Spleen (tissue), 11 donors: ENCODE measurements around the gene ZDHHC7. TPM values are rescaled to one million over a fixed set of nuclear protein-coding genes. Genes with fewer than 3 reads are reported as not detected.
"Not testable (repeated sequence)": the region's sequence is repeated elsewhere in the genome, so short reads cannot be mapped to it uniquely, and the experiment has no call there.

ENCODE experiments used
- DNase-seq: peaks from one replicate; pipeline ENCODE4 v3.0.0-alpha.2; 2020
- H3K27ac ChIP-seq, 8 donors: fragments of 200-600 bp; sonication (generic) in 7 of 8; 1 replicate in 4 of 8; 2 replicates in 4 of 8; pipeline versions ENCODE4 v1.5.0 to v1.8.0; 2016 to 2021; ENCODE audit warnings: inconsistent platforms in 4 of 8, mild to moderate bottlenecking in 4 of 8, moderate library complexity in 1 of 8
- H3K27me3 ChIP-seq, 7 donors: fragments of 200-600 bp; sonication (generic) in 6 of 7; replicated peaks in 1 of 7; 1 replicate in 4 of 7; 2 replicates in 3 of 7; pipeline versions ENCODE4 v1.5.0 to v1.8.0; 2016 to 2021; ENCODE audit warnings: inconsistent platforms in 3 of 7, mild to moderate bottlenecking in 1 of 7
- H3K36me3 ChIP-seq, 6 donors: fragments of 200-600 bp; sonication (generic) in 5 of 6; 1 replicate in 4 of 6; 2 replicates in 2 of 6; pipeline versions ENCODE4 v1.5.0 to v1.8.0; 2016 to 2021; ENCODE audit warnings: inconsistent platforms in 2 of 6
- H3K4me1 ChIP-seq, 6 donors: fragments of 200-600 bp; sonication (generic) in 5 of 6; 1 replicate in 3 of 6; 2 replicates in 3 of 6; pipeline versions ENCODE4 v1.5.0 to v1.8.0; 2016 to 2021; ENCODE audit warnings: inconsistent platforms in 3 of 6
- H3K4me3 ChIP-seq, 8 donors: fragments of 200-600 bp; sonication (generic) in 7 of 8; 1 replicate in 4 of 8; 2 replicates in 4 of 8; pipeline versions ENCODE4 v1.5.0 to v1.8.0; 2016 to 2021; ENCODE audit warnings: inconsistent platforms in 4 of 8, mild to moderate bottlenecking in 4 of 8, moderate library complexity in 2 of 8
- H3K9me3 ChIP-seq, 8 donors: fragments of 200-600 bp; sonication (generic) in 7 of 8; 1 replicate in 4 of 8; 2 replicates in 4 of 8; pipeline versions ENCODE4 v1.5.0 to v1.8.0; 2016 to 2021; ENCODE audit warnings: inconsistent platforms in 4 of 8
- CTCF ChIP-seq, 11 experiments: fragments of 200-600 bp in 7 of 11; fragments of 450-650 bp in 4 of 11; sonication (generic) in 4 of 11; IDR thresholded peaks in 8 of 11; conservative IDR thresholded peaks in 3 of 11; 1 replicate in 7 of 11; 2 replicates in 4 of 11; pipeline versions ENCODE4 v1.4.0 to v1.8.0; 2016 to 2021; ENCODE audit warnings: antibody characterized with exemption in 11 of 11, inconsistent platforms in 4 of 11, mild to moderate bottlenecking in 1 of 11
- POLR2A ChIP-seq, 3 donors: fragments of 450-650 bp; IDR thresholded peaks; one replicate each; pipeline ENCODE4 v1.5.1; 2017; ENCODE audit warnings: antibody characterized with exemption in 3 of 3, mild to moderate bottlenecking in 1 of 3
- POLR2AphosphoS5 ChIP-seq, 3 donors: sonication (generic); formaldehyde crosslinking; IDR thresholded peaks; one replicate each; pipeline ENCODE4 v1.5.1; 2017; ENCODE audit warnings: antibody characterized with exemption in 3 of 3
- WGBS, 5 donors: extraction: QIAGEN DNeasy Blood & Tissue Kit in 3 of 5; methylation state at CpG; one replicate each; pipeline versions ENCODE4 v1.1.5 to v1.1.7; 2013 to 2018; 5-methylcytosine and 5-hydroxymethylcytosine counted together
- intact Hi-C: fragments of 100-400 bp; cut with DNase I; formaldehyde crosslinking; loops from one replicate; pipeline ENCODE4 v1.15.0; 2023; ENCODE audit warnings: low total_unique reads
- polyA plus RNA-seq, 3 donors: library from polyadenylated mRNA; stranded (reverse); fragments of 200-250 nt; gene quantifications; one replicate each; pipeline ENCODE4 v1.2.1, GENCODE V29; 2013
- total RNA-seq, 7 donors: library from RNA; depleted of rRNA in 3 of 7; stranded (reverse); fragments of >200 nt in 3 of 7; fragmentation: NEBNext Ultra II Directional in 4 of 7; extraction: Animal tissue kit (Norgen Biotek cat#: 25700) in 4 of 7; gene quantifications; one replicate each; pipeline versions ENCODE4 v1.1.0 to v1.2.1, GENCODE V29; 2016 to 2021
- donor health status: healthy with polysubstance abuse.
- donor health status: DM: no; HTN: no; CAD: no; lungs with moderate emphysema.
- donor health status: DM: no; HTN: no; CAD: no.
- donor health status: Bipolar disorder and iron deficiency.
- donor health status: healthy.
- donor health status: DM: no; HTN: no; CAD: no.
- donor health status: DM: yes; HTN: yes; CAD: no.

Gene ZDHHC7
- total and polyA plus RNA-seq, 10 donors, result 10.3 to 87.1 (median 49.4) TPM

GRCh38 chr16:85056211-85056748 lies 44.9 kb upstream of the ZDHHC7 start:
- 63 to 73% (median 65%) methylated on average over 16 of the region's 16 CpGs for WGBS, 5 donors
- no peak for DNase-seq
- H3K27me3 ChIP-seq, result no peaks in the 10 kb centered on the region
- peaks cover 0 to 21% (median 0%) of the 10 kb centered on the region in 6 donors for H3K36me3 ChIP-seq
- H3K9me3 ChIP-seq, result no peaks in the 10 kb centered on the region
- H3K4me3 ChIP-seq, result peak overlapping the region in 3 of 8 donors; percentile 7 to 61 (median 15)
- peaks cover 27 to 92% (median 43%) of the 10 kb centered on the region in 6 donors for H3K4me1 ChIP-seq
- H3K27ac ChIP-seq, result peak overlapping the region; percentile 81 to 95 (median 88)
- intact Hi-C loops, result no loop called here
- TF ChIP-seq CTCF (IDR thresholded peaks at IDR 0.05 in 8 of 11, conservative IDR thresholded peaks at IDR 0.05 in 3 of 11), result peak in 10 of 11 experiments; percentile 21 to 67 (median 38)
- TF ChIP-seq POLR2A (IDR thresholded peaks at IDR 0.05), result no peak
- TF ChIP-seq POLR2AphosphoS5 (IDR thresholded peaks at IDR 0.05), result no peak

GRCh38 chr16:85055493-85056210 lies 44.3 kb upstream of the ZDHHC7 start:
- Histone ChIP-seq H3K4me3 (peak overlapping the region in 5 of 8 donors; percentile 7 to 61 (median 21)), H3K9me3 (no peaks in the 10 kb centered on the region), H3K36me3 (peaks cover 0 to 21% (median 0%) of the 10 kb centered on the region in 6 donors), H3K27me3 (no peaks in the 10 kb centered on the region), H3K27ac (peak overlapping the region; percentile 81 to 95 (median 88)), H3K4me1 (peaks cover 27 to 92% (median 38%) of the 10 kb centered on the region in 6 donors)
- intact Hi-C loops, result no loop called here
- peak; percentile 92 for DNase-seq
- WGBS, 5 donors, result 11 to 23% (median 19%) methylated on average over 14 of the region's 14 CpGs
- TF ChIP-seq POLR2A (IDR thresholded peaks at IDR 0.05) (peak in 1 of 3 donors; percentile 39), POLR2AphosphoS5 (IDR thresholded peaks at IDR 0.05) (peak; percentile 11 to 93 (median 22)), CTCF (IDR thresholded peaks at IDR 0.05 in 8 of 11, conservative IDR thresholded peaks at IDR 0.05 in 3 of 11) (no peak)

GRCh38 chr16:85054948-85055492 lies 43.7 kb upstream of the ZDHHC7 start:
- 49 to 56% (median 53%) methylated on average over 6 of the region's 6 CpGs for WGBS, 5 donors
- Histone ChIP-seq H3K36me3 (peaks cover 0 to 21% (median 0%) of the 10 kb centered on the region in 6 donors), H3K9me3 (no peaks in the 10 kb centered on the region), H3K4me3 (peak overlapping the region in 3 of 8 donors; percentile 7 to 61 (median 15)), H3K27ac (peak overlapping the region; percentile 81 to 95 (median 88)), H3K4me1 (peaks cover 27 to 92% (median 38%) of the 10 kb centered on the region in 6 donors), H3K27me3 (no peaks in the 10 kb centered on the region)
- no peak for TF ChIP-seq CTCF (IDR thresholded peaks at IDR 0.05 in 8 of 11, conservative IDR thresholded peaks at IDR 0.05 in 3 of 11)
- intact Hi-C loops, result no loop called here
- no peak for DNase-seq

GRCh38 chr16:85054321-85054720 lies 43.0 kb upstream of the ZDHHC7 start:
- WGBS, 5 donors, result 81 to 97% (median 94%) methylated on average over 3 of the region's 3 CpGs
- H3K36me3 ChIP-seq, result peaks cover 0 to 21% (median 0%) of the 10 kb centered on the region in 6 donors
- peak overlapping the region in 1 of 8 donors; percentile 61 for H3K4me3 ChIP-seq
- peak overlapping the region in 6 of 8 donors; percentile 87 to 95 (median 90) for H3K27ac ChIP-seq
- DNase-seq, H3K27me3 ChIP-seq, intact Hi-C loops, H3K9me3 ChIP-seq: not testable (repeated sequence)
- H3K4me1 ChIP-seq, result peaks cover 27 to 87% (median 38%) of the 10 kb centered on the region in 6 donors
